ENCODE results near the gene PEMT.

Gene PEMT

GRCh38 chr17:17460038-17460437 is 131.5 kb downstream of the PEMT start:
- no peaks in the 10 kb centered on the region for H3K36me3 ChIP-seq (replicated peaks; ENCODE audit: insufficient read depth, low read length)
- no peak overlapping the region for H2AFZ ChIP-seq (ENCODE audit: low read length)
- DNase-seq: no peak
- no peaks in the 10 kb centered on the region for H3K9me2 ChIP-seq (replicated peaks; ENCODE audit: insufficient read depth, low read length)
- no peaks in the 10 kb centered on the region for H3K4me1 ChIP-seq (ENCODE audit: low read length)
- H3K9me3 ChIP-seq (replicated peaks; ENCODE audit: insufficient read depth, low read length): no peaks in the 10 kb centered on the region
- no peaks in the 10 kb centered on the region for H4K20me1 ChIP-seq (ENCODE audit: insufficient read depth, low read length)
- no peak overlapping the region for H3K27ac ChIP-seq (ENCODE audit: low read length)
- no peaks in the 10 kb centered on the region for H3F3A ChIP-seq (ENCODE audit: insufficient read depth, low read length)
- peaks cover 7% of the 10 kb centered on the region; the same call in 1 of the 2 replicates for H3K27me3 ChIP-seq (replicated peaks; ENCODE audit: insufficient read depth, low read length)
- no peaks in the 10 kb centered on the region for H3K79me2 ChIP-seq (ENCODE audit: low read length)
- H3K4me2 ChIP-seq (ENCODE audit: low read depth, low read length): no peak overlapping the region
- no peak overlapping the region for H3K9ac ChIP-seq (ENCODE audit: low read length)
- no peak overlapping the region for H3K4me3 ChIP-seq (ENCODE audit: low read length)
- TF ChIP-seq EZH2 (optimal IDR thresholded peaks at IDR 0.05; ENCODE audit: low read depth, low read length): no peak
- TF ChIP-seq, protein P1, sequence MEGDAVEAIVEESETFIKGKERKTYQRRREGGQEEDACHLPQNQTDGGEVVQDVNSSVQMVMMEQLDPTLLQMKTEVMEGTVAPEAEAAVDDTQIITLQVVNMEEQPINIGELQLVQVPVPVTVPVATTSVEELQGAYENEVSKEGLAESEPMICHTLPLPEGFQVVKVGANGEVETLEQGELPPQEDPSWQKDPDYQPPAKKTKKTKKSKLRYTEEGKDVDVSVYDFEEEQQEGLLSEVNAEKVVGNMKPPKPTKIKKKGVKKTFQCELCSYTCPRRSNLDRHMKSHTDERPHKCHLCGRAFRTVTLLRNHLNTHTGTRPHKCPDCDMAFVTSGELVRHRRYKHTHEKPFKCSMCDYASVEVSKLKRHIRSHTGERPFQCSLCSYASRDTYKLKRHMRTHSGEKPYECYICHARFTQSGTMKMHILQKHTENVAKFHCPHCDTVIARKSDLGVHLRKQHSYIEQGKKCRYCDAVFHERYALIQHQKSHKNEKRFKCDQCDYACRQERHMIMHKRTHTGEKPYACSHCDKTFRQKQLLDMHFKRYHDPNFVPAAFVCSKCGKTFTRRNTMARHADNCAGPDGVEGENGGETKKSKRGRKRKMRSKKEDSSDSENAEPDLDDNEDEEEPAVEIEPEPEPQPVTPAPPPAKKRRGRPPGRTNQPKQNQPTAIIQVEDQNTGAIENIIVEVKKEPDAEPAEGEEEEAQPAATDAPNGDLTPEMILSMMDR (IDR thresholded peaks at IDR 0.05; ENCODE audit: low read length): no peak
- no peak for TF ChIP-seq EZH2phosphoT487 (IDR thresholded peaks at IDR 0.05; ENCODE audit: low read length)

- Histone ChIP-seq H3K27me3 (replicated peaks; ENCODE audit: insufficient read depth, low read length) (no peaks in the 10 kb centered on the region; the same call in 1 of the 2 replicates), H2AFZ (ENCODE audit: low read length) (no peak overlapping the region), H3K4me3 (ENCODE audit: low read length) (no peak overlapping the region), H3K4me1 (ENCODE audit: low read length) (no peaks in the 10 kb centered on the region), H3K9me3 (replicated peaks; ENCODE audit: insufficient read depth, low read length) (no peaks in the 10 kb centered on the region), H3K9me2 (replicated peaks; ENCODE audit: insufficient read depth, low read length) (no peaks in the 10 kb centered on the region), H3K27ac (ENCODE audit: low read length) (no peak overlapping the region), H3K4me2 (ENCODE audit: low read depth, low read length) (no peak overlapping the region), H3K9ac (ENCODE audit: low read length) (no peak overlapping the region), H3F3A (ENCODE audit: insufficient read depth, low read length) (no peaks in the 10 kb centered on the region), H4K20me1 (ENCODE audit: insufficient read depth, low read length) (no peaks in the 10 kb centered on the region), H3K36me3 (replicated peaks; ENCODE audit: insufficient read depth, low read length) (no peaks in the 10 kb centered on the region), H3K79me2 (ENCODE audit: low read length) (no peaks in the 10 kb centered on the region)
- no peak for DNase-seq
- TF ChIP-seq EZH2phosphoT487 (IDR thresholded peaks at IDR 0.05; ENCODE audit: low read length) (no peak), EZH2 (optimal IDR thresholded peaks at IDR 0.05; ENCODE audit: low read depth, low read length) (no peak)
- TF ChIP-seq, protein P1 (IDR thresholded peaks at IDR 0.05; ENCODE audit: low read length): no peak
Measured at GRCh38 chr17:17457680-17458079, 133.8 kb downstream of the PEMT start.

DNA sequence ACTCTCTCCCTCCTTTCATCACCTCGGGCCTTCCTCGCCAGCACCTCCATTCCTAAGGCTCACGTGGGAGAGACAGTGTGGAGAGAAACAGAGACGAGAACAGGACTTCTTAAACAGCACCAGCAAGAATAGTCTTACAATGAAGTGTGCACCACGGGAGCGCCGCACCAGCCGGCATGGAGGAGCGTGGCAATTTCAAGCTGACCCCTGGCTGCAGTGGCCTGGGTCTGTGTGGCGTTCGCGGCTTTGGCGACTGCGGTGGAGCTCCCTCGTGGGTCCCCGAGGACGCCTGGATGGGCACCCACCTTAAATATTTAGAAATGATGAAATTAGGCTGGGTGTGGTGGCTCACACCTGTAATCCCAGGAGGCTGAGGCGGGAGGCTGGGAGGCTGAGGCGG is 135.3 kb downstream of the PEMT start:
- no peak overlapping the region for H3K4me2 ChIP-seq (ENCODE audit: low read depth, low read length)
- H3K9me2 ChIP-seq (replicated peaks; ENCODE audit: insufficient read depth, low read length): no peaks in the 10 kb centered on the region
- no peak overlapping the region for H3K9ac ChIP-seq (ENCODE audit: low read length)
- no peaks in the 10 kb centered on the region for H3K36me3 ChIP-seq (replicated peaks; ENCODE audit: insufficient read depth, low read length)
- H4K20me1 ChIP-seq (ENCODE audit: insufficient read depth, low read length): no peaks in the 10 kb centered on the region
- no peaks in the 10 kb centered on the region for H3K79me2 ChIP-seq (ENCODE audit: low read length)
- no peaks in the 10 kb centered on the region; the same call in 1 of the 2 replicates for H3K27me3 ChIP-seq (replicated peaks; ENCODE audit: insufficient read depth, low read length)
- TF ChIP-seq EZH2 (optimal IDR thresholded peaks at IDR 0.05; ENCODE audit: low read depth, low read length): no peak
- TF ChIP-seq, protein P1 (IDR thresholded peaks at IDR 0.05; ENCODE audit: low read length): no peak
- no peak for DNase-seq
- H2AFZ ChIP-seq (ENCODE audit: low read length): no peak overlapping the region
- H3K4me3 ChIP-seq (ENCODE audit: low read length): no peak overlapping the region
- no peaks in the 10 kb centered on the region for H3F3A ChIP-seq (ENCODE audit: insufficient read depth, low read length)
- H3K27ac ChIP-seq (ENCODE audit: low read length): no peak overlapping the region
- H3K9me3 ChIP-seq (replicated peaks; ENCODE audit: insufficient read depth, low read length): no peaks in the 10 kb centered on the region
- H3K4me1 ChIP-seq (ENCODE audit: low read length): no peaks in the 10 kb centered on the region

All from MM.1S (cell line).